Iris pigment epithelial cell (primary cell): Measurements from ENCODE around the gene TWIST2.

Experiments
- DNase-seq: peaks from one replicate; pipeline ENCODE4 v3.0.0-alpha.2; 2011; ENCODE audit warnings: low read depth

The TWIST2 gene

GRCh38 chr2:238921259-238921658 lies 73.4 kb downstream of the TWIST2 start:
- DNase-seq: no peak

GRCh38 chr2:238921681-238922319 lies 73.9 kb downstream of the TWIST2 start:
- DNase-seq: no peak

GRCh38 chr2:238922435-238922834 lies 74.5 kb downstream of the TWIST2 start:
- DNase-seq: no peak

- no peak for DNase-seq
These were observed 76.1 kb downstream of the TWIST2 start for GRCh38 chr2:238924032-238924431.

- DNase-seq: no peak
These were observed 76.9 kb downstream of the TWIST2 start for GRCh38 chr2:238924796-238925195.

- no peak for DNase-seq
These were observed 77.4 kb downstream of the TWIST2 start for GRCh38 chr2:238925281-238925680.

GRCh38 chr2:238925816-238926521 lies 78.1 kb downstream of the TWIST2 start:
- no peak for DNase-seq

GRCh38 chr2:238926761-238927611 lies 79.1 kb downstream of the TWIST2 start:
- no peak for DNase-seq

- DNase-seq: no peak
These were observed 80.0 kb downstream of the TWIST2 start for GRCh38 chr2:238927746-238928519.

GRCh38 chr2:238928520-238929241 lies 80.8 kb downstream of the TWIST2 start:
- no peak for DNase-seq

- DNase-seq: peak; percentile 51
These were observed 81.6 kb downstream of the TWIST2 start for GRCh38 chr2:238929242-238930081.

- DNase-seq: no peak
These were observed 82.3 kb downstream of the TWIST2 start for GRCh38 chr2:238930216-238930615.

- no peak for DNase-seq
These were observed 88.5 kb downstream of the TWIST2 start for GRCh38 chr2:238936162-238937052.

- DNase-seq: no peak
These were observed 90.1 kb downstream of the TWIST2 start for GRCh38 chr2:238938003-238938400.

- no peak for DNase-seq
These were observed 90.6 kb downstream of the TWIST2 start for GRCh38 chr2:238938401-238939055.

GRCh38 chr2:238939074-238939473 lies 91.2 kb downstream of the TWIST2 start:
- no peak for DNase-seq

- DNase-seq: no peak
These were observed 91.9 kb downstream of the TWIST2 start for GRCh38 chr2:238939521-238940403.

- DNase-seq: no peak
These were observed 92.9 kb downstream of the TWIST2 start for GRCh38 chr2:238940806-238941205.
